ENCODE measurements around the gene SLC22A1.
"Not testable (repeated sequence)": the region's sequence is repeated elsewhere in the genome, so short reads cannot be mapped to it uniquely, and the experiment has no call there.

The SLC22A1 gene

GRCh38 chr6:160111806-160112205 lies 9.8 kb upstream of the SLC22A1 start:
- TF ChIP-seq POLR2AphosphoS5 (IDR thresholded peaks at IDR 0.05; ENCODE audit: borderline replicate concordance, low read depth, low read length) (no peak), EZH2 (IDR thresholded peaks at IDR 0.05) (no peak), FOXP2 (optimal IDR thresholded peaks at IDR 0.05; ENCODE audit: control extremely low read depth, extremely low read length, insufficient read depth) (no peak)
- no peak overlapping the region for H3K27ac ChIP-seq
- no peaks in the 10 kb centered on the region for H3K9me3 ChIP-seq (ENCODE audit: low read depth, low read length)
- no peak overlapping the region for H3K4me3 ChIP-seq
- no peak for DNase-seq (ENCODE audit: low read depth, low spot score)
- no peaks in the 10 kb centered on the region for H3K36me3 ChIP-seq (ENCODE audit: insufficient read depth, low read length)
- H3K9ac ChIP-seq (ENCODE audit: insufficient read length): no peak overlapping the region

- no peak overlapping the region for H3K4me3 ChIP-seq
- no peak for DNase-seq (ENCODE audit: low read depth, low spot score)
- H3K27ac ChIP-seq: no peak overlapping the region
- TF ChIP-seq POLR2AphosphoS5 (IDR thresholded peaks at IDR 0.05; ENCODE audit: borderline replicate concordance, low read depth, low read length) (no peak), FOXP2 (optimal IDR thresholded peaks at IDR 0.05; ENCODE audit: control extremely low read depth, extremely low read length, insufficient read depth) (no peak), EZH2 (IDR thresholded peaks at IDR 0.05) (no peak)
- no peaks in the 10 kb centered on the region for H3K36me3 ChIP-seq (ENCODE audit: insufficient read depth, low read length)
- H3K9ac ChIP-seq (ENCODE audit: insufficient read length): no peak overlapping the region
- H3K9me3 ChIP-seq (ENCODE audit: low read depth, low read length): no peaks in the 10 kb centered on the region
These were observed 8.9 kb upstream of the SLC22A1 start for GRCh38 chr6:160112628-160113299.

GRCh38 chr6:160114536-160114935 lies 7.1 kb upstream of the SLC22A1 start:
- not testable (repeated sequence) for H3K27ac ChIP-seq; DNase-seq (ENCODE audit: low read depth, low spot score); H3K9ac ChIP-seq (ENCODE audit: insufficient read length); H3K36me3 ChIP-seq (ENCODE audit: insufficient read depth, low read length); H3K9me3 ChIP-seq (ENCODE audit: low read depth, low read length); H3K4me3 ChIP-seq

- Histone ChIP-seq H3K9me3 (ENCODE audit: low read depth, low read length) (no peaks in the 10 kb centered on the region), H3K9ac (ENCODE audit: insufficient read length) (no peak overlapping the region), H3K36me3 (ENCODE audit: insufficient read depth, low read length) (no peaks in the 10 kb centered on the region), H3K4me3 (no peak overlapping the region), H3K27ac (no peak overlapping the region)
- no peak for DNase-seq (ENCODE audit: low read depth, low spot score)
- no peak for TF ChIP-seq EZH2 (IDR thresholded peaks at IDR 0.05)
- TF ChIP-seq FOXP2 (optimal IDR thresholded peaks at IDR 0.05; ENCODE audit: control extremely low read depth, extremely low read length, insufficient read depth): no peak
- no peak for TF ChIP-seq POLR2AphosphoS5 (IDR thresholded peaks at IDR 0.05; ENCODE audit: borderline replicate concordance, low read depth, low read length)
These were observed 6.2 kb upstream of the SLC22A1 start for GRCh38 chr6:160115421-160115820.

- Histone ChIP-seq H3K9ac (ENCODE audit: insufficient read length) (no peak overlapping the region), H3K36me3 (ENCODE audit: insufficient read depth, low read length) (no peaks in the 10 kb centered on the region), H3K9me3 (ENCODE audit: low read depth, low read length) (no peaks in the 10 kb centered on the region), H3K27ac (no peak overlapping the region), H3K4me3 (no peak overlapping the region)
- DNase-seq (ENCODE audit: low read depth, low spot score): no peak
- TF ChIP-seq POLR2AphosphoS5 (IDR thresholded peaks at IDR 0.05; ENCODE audit: borderline replicate concordance, low read depth, low read length): no peak
- no peak for TF ChIP-seq EZH2 (IDR thresholded peaks at IDR 0.05)
- TF ChIP-seq FOXP2 (optimal IDR thresholded peaks at IDR 0.05; ENCODE audit: control extremely low read depth, extremely low read length, insufficient read depth): no peak
These were observed 5.2 kb upstream of the SLC22A1 start for GRCh38 chr6:160116411-160116810.

GRCh38 chr6:160117137-160117536 lies 4.5 kb upstream of the SLC22A1 start:
- Histone ChIP-seq H3K27ac (no peak overlapping the region), H3K4me3 (no peak overlapping the region), H3K9me3 (ENCODE audit: low read depth, low read length) (no peaks in the 10 kb centered on the region), H3K36me3 (ENCODE audit: insufficient read depth, low read length) (no peaks in the 10 kb centered on the region), H3K9ac (ENCODE audit: insufficient read length) (no peak overlapping the region)
- no peak for DNase-seq (ENCODE audit: low read depth, low spot score)
- TF ChIP-seq EZH2 (IDR thresholded peaks at IDR 0.05): no peak
- no peak for TF ChIP-seq POLR2AphosphoS5 (IDR thresholded peaks at IDR 0.05; ENCODE audit: borderline replicate concordance, low read depth, low read length)
- TF ChIP-seq FOXP2 (optimal IDR thresholded peaks at IDR 0.05; ENCODE audit: control extremely low read depth, extremely low read length, insufficient read depth): no peak

- Histone ChIP-seq H3K4me3 (no peak overlapping the region), H3K9ac (ENCODE audit: insufficient read length) (no peak overlapping the region), H3K9me3 (ENCODE audit: low read depth, low read length) (no peaks in the 10 kb centered on the region), H3K36me3 (ENCODE audit: insufficient read depth, low read length) (no peaks in the 10 kb centered on the region), H3K27ac (no peak overlapping the region)
- no peak for DNase-seq (ENCODE audit: low read depth, low spot score)
- TF ChIP-seq FOXP2 (optimal IDR thresholded peaks at IDR 0.05; ENCODE audit: control extremely low read depth, extremely low read length, insufficient read depth) (no peak), POLR2AphosphoS5 (IDR thresholded peaks at IDR 0.05; ENCODE audit: borderline replicate concordance, low read depth, low read length) (no peak), EZH2 (IDR thresholded peaks at IDR 0.05) (no peak)
These were observed 2.9 kb upstream of the SLC22A1 start for GRCh38 chr6:160118620-160119229.

GRCh38 chr6:160120087-160120486 lies 1.5 kb upstream of the SLC22A1 start:
- no peaks in the 10 kb centered on the region for H3K9me3 ChIP-seq (ENCODE audit: low read depth, low read length)
- no peak for TF ChIP-seq EZH2 (IDR thresholded peaks at IDR 0.05)
- no peak for TF ChIP-seq POLR2AphosphoS5 (IDR thresholded peaks at IDR 0.05; ENCODE audit: borderline replicate concordance, low read depth, low read length)
- no peak for TF ChIP-seq FOXP2 (optimal IDR thresholded peaks at IDR 0.05; ENCODE audit: control extremely low read depth, extremely low read length, insufficient read depth)
- H3K9ac ChIP-seq (ENCODE audit: insufficient read length): no peak overlapping the region
- no peak overlapping the region for H3K27ac ChIP-seq
- no peaks in the 10 kb centered on the region for H3K36me3 ChIP-seq (ENCODE audit: insufficient read depth, low read length)
- no peak for DNase-seq (ENCODE audit: low read depth, low spot score)
- H3K4me3 ChIP-seq: no peak overlapping the region

- Histone ChIP-seq H3K9ac (ENCODE audit: insufficient read length) (no peak overlapping the region), H3K27ac (no peak overlapping the region), H3K9me3 (ENCODE audit: low read depth, low read length) (no peaks in the 10 kb centered on the region), H3K4me3 (no peak overlapping the region), H3K36me3 (ENCODE audit: insufficient read depth, low read length) (no peaks in the 10 kb centered on the region)
- TF ChIP-seq EZH2 (IDR thresholded peaks at IDR 0.05) (no peak), POLR2AphosphoS5 (IDR thresholded peaks at IDR 0.05; ENCODE audit: borderline replicate concordance, low read depth, low read length) (no peak), FOXP2 (optimal IDR thresholded peaks at IDR 0.05; ENCODE audit: control extremely low read depth, extremely low read length, insufficient read depth) (no peak)
- no peak for DNase-seq (ENCODE audit: low read depth, low spot score)
These were observed 366 bp downstream of the SLC22A1 start for GRCh38 chr6:160121981-160122380.

Data from SK-N-MC (cell line).